Measurements from ENCODE around the gene DNAI7.

DNAI7 gene

DNA sequence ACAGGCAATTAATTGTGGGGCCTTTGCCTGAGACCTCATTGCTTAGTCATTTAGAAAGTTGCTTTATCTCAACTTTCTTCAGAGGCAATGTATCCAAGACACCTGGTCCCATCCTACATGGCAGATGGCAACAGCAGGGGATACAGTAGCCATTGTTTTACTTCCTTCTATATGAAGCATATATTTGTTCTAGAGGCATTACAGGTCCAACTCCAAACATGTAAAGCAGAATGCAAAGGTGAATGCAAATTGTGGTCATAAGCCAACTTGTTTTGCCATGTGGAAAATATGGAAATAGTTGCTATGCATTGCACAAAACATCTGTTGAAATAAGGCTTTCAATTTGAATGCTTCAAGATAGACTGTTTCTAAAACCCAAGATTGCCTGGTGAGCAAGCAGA lies 136.3 kb downstream of the DNAI7 start:
- no peaks in the 10 kb centered on the region for H3K27me3 ChIP-seq
- TF ChIP-seq, protein P1, sequence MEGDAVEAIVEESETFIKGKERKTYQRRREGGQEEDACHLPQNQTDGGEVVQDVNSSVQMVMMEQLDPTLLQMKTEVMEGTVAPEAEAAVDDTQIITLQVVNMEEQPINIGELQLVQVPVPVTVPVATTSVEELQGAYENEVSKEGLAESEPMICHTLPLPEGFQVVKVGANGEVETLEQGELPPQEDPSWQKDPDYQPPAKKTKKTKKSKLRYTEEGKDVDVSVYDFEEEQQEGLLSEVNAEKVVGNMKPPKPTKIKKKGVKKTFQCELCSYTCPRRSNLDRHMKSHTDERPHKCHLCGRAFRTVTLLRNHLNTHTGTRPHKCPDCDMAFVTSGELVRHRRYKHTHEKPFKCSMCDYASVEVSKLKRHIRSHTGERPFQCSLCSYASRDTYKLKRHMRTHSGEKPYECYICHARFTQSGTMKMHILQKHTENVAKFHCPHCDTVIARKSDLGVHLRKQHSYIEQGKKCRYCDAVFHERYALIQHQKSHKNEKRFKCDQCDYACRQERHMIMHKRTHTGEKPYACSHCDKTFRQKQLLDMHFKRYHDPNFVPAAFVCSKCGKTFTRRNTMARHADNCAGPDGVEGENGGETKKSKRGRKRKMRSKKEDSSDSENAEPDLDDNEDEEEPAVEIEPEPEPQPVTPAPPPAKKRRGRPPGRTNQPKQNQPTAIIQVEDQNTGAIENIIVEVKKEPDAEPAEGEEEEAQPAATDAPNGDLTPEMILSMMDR (IDR thresholded peaks at IDR 0.05): no peak
- H3K36me3 ChIP-seq: peaks cover 15% of the 10 kb centered on the region
- peak overlapping the region in 1 of 2 experiments; percentile 8 for H3K4me3 ChIP-seq (ENCODE audit: low read depth in 1 of 2, low read length in 1 of 2)
- H3K9me3 ChIP-seq: no peaks in the 10 kb centered on the region
- H3K27ac ChIP-seq: peak overlapping the region; percentile 99
- H3K4me1 ChIP-seq (ENCODE audit: control insufficient read depth in 1 of 2, insufficient read depth in 1 of 2, low read depth in 1 of 2, low read length in 1 of 2): peaks cover 54 to 58% of the 10 kb centered on the region in 2 experiments

Measured in neutrophil (primary cell).